HCT116 (cell line): ENCODE results near the gene TRIM69. TPM values are rescaled to one million over a fixed set of nuclear protein-coding genes. Genes with fewer than 3 reads are reported as not detected.

Source experiments
- ATAC-seq: fragments of 200-7000 bp; cut with Tn5 transposase; 2 replicates; pipeline ENCODE4 v1.9.1; 2020; ENCODE audit warnings: mild to moderate bottlenecking, moderate library complexity
- BruUV-seq: library from RNA; stranded (reverse); fragments of 400-500 nt; replicated peaks from 2 replicates; lab custom pipeline; 2021; lab: Mats Ljungman, UMichigan
- CTCF ChIA-PET: fragments of 300-600 bp; sonication (Branson Sonifier 250); formaldehyde crosslinking; loops from one replicate; lab custom pipeline; 2021; ENCODE audit warnings: antibody characterized with exemption; lab: Charles Lee
- POLR2A ChIA-PET: fragments of 300-600, 350-600 bp; sonication (Branson Sonifier 250); formaldehyde crosslinking; loops from one replicate; lab custom pipeline; 2021; ENCODE audit warnings: antibody characterized with exemption; lab: Charles Lee
- RAD21 ChIA-PET, 2 experiments: fragments of 300-600 bp; sonication (Branson Sonifier 250); formaldehyde crosslinking; loops; one replicate each; lab custom pipeline; 2023; ENCODE audit warnings: low total read pairs in 2 of 2; ENCODE audit not compliant: uncharacterized antibody in 2 of 2, unreplicated experiment in 2 of 2, low non-redundant PET in 1 of 2; lab: Charles Lee
- DNase-seq: peaks from one replicate; pipeline ENCODE4 v3.0.0-alpha.2; 2010; ENCODE audit warnings: low read depth, low spot score
- H2AFZ ChIP-seq: fragments of 200-600 bp; shearing (Covaris generic), sonication (generic); 2 replicates; pipeline ENCODE4 v1.6.1; 2017; ENCODE audit warnings: low read depth, mixed run types, mixed read lengths, antibody characterized with exemption, low read length; ENCODE audit not compliant: poor library complexity, severe bottlenecking
- H3K27ac ChIP-seq: 2 replicates; pipeline ENCODE4 v1.5.1; 2012; ENCODE audit warnings: low read depth, low read length
- H3K27me3 ChIP-seq: fragments of 200-600 bp; sonication (generic); 2 replicates; pipeline ENCODE4 v1.6.1; 2016; ENCODE audit warnings: mixed run types, low read length, mixed read lengths; ENCODE audit not compliant: insufficient read depth
- H3K36me3 ChIP-seq, 2 experiments: fragments of 200-500 bp in 1 of 2; fragments of 200-600 bp in 1 of 2; sonication (Bioruptor generic) in 1 of 2; sonication (generic) in 1 of 2; 2 replicates each; pipeline versions ENCODE4 v1.5.1 to v1.6.1; 2014 to 2016; ENCODE audit warnings: low read length in 2 of 2, inconsistent platforms in 1 of 2, mixed read lengths in 1 of 2, mixed run types in 1 of 2; ENCODE audit not compliant: insufficient read depth in 2 of 2, control insufficient read depth in 1 of 2
- H3K4me1 ChIP-seq, 2 experiments: fragments of 200-600 bp in 1 of 2; sonication (generic) in 1 of 2; 2 replicates each; pipeline versions ENCODE4 v1.5.1 to v1.6.1; 2012 to 2017; ENCODE audit warnings: low read length in 2 of 2, inconsistent platforms in 1 of 2, mild to moderate bottlenecking in 1 of 2, mixed read lengths in 1 of 2, mixed run types in 1 of 2, moderate library complexity in 1 of 2; ENCODE audit not compliant: insufficient read depth in 2 of 2, control insufficient read depth in 1 of 2
- H3K4me2 ChIP-seq: fragments of 200-600 bp; sonication (generic); 2 replicates; pipeline ENCODE4 v1.6.1; 2017; ENCODE audit warnings: mixed run types, low read length, mixed read lengths
- H3K4me3 ChIP-seq, 2 experiments: fragments of 200-600 bp in 1 of 2; sonication (generic) in 1 of 2; replicated peaks in 1 of 2; 2 replicates each; pipeline ENCODE4 v1.5.1; 2011 to 2016; ENCODE audit warnings: low read length in 2 of 2, control low read depth in 1 of 2, low read depth in 1 of 2, mild to moderate bottlenecking in 1 of 2, mixed read lengths in 1 of 2, mixed run types in 1 of 2
- H3K79me2 ChIP-seq: fragments of 200-600 bp; sonication (generic); 2 replicates; pipeline ENCODE4 v1.6.1; 2017; ENCODE audit warnings: mild to moderate bottlenecking, mixed run types, low read length, moderate library complexity, mixed read lengths; ENCODE audit not compliant: insufficient read depth
- H3K9ac ChIP-seq: fragments of 200-600 bp; sonication (generic); 2 replicates; pipeline ENCODE4 v1.6.1; 2016; ENCODE audit warnings: low read length, mixed read lengths
- H3K9me2 ChIP-seq: fragments of 200-600 bp; sonication (generic), shearing (Covaris generic); 2 replicates; pipeline ENCODE4 v1.6.1; 2017; ENCODE audit warnings: mixed run types, mild to moderate bottlenecking, moderate library complexity; ENCODE audit not compliant: insufficient read depth
- H3K9me3 ChIP-seq, 2 experiments: fragments of 200-500 bp in 1 of 2; fragments of 200-600 bp in 1 of 2; sonication (Bioruptor generic) in 1 of 2; sonication (generic) in 1 of 2; 2 replicates each; pipeline ENCODE4 v1.6.1; 2014 to 2017; ENCODE audit warnings: low read length in 2 of 2, mixed read lengths in 2 of 2, inconsistent platforms in 1 of 2, low read depth in 1 of 2, mild to moderate bottlenecking in 1 of 2, mixed run types in 1 of 2, moderate library complexity in 1 of 2; ENCODE audit not compliant: control insufficient read depth in 1 of 2, insufficient read depth in 1 of 2
- H4K20me1 ChIP-seq: fragments of 200-600 bp; sonication (generic), shearing (Covaris generic); 2 replicates; pipeline ENCODE4 v1.6.1; 2017; ENCODE audit warnings: mixed run types, mild to moderate bottlenecking, moderate library complexity; ENCODE audit not compliant: insufficient read depth
- CEBPB ChIP-seq: IDR thresholded peaks from 2 replicates; pipeline ENCODE4 v1.6.1; 2012; ENCODE audit warnings: low read depth
- ELF1 ChIP-seq: IDR thresholded peaks from 2 replicates; pipeline ENCODE4 v1.6.1; 2012; ENCODE audit warnings: low read depth, borderline replicate concordance
- EZH2 ChIP-seq: fragments of 200-600 bp; sonication (generic); IDR thresholded peaks from 2 replicates; pipeline ENCODE4 v1.6.1; 2017; ENCODE audit warnings: antibody characterized with exemption, mixed run types
- EZH2phosphoT487 ChIP-seq: fragments of 200-600 bp; IDR thresholded peaks from 2 replicates; pipeline ENCODE4 v1.6.1; 2018; ENCODE audit warnings: antibody characterized with exemption, borderline replicate concordance
- POLR2A ChIP-seq: IDR thresholded peaks from 2 replicates; pipeline ENCODE4 v1.7.0; 2011; ENCODE audit warnings: borderline replicate concordance; ENCODE audit not compliant: insufficient read depth, insufficient read length; ENCODE audit errors: extremely low read depth
- SP1 ChIP-seq: IDR thresholded peaks from 2 replicates; pipeline ENCODE4 v1.6.1; 2012; ENCODE audit warnings: low read depth
- TCF7L2 ChIP-seq: IDR thresholded peaks from 2 replicates; pipeline ENCODE4 v1.7.0; 2011; ENCODE audit warnings: borderline replicate concordance, inconsistent platforms; ENCODE audit not compliant: insufficient read depth, insufficient read length; ENCODE audit errors: extremely low read depth
- intact Hi-C: fragments of 100-400 bp; cut with micrococcal nuclease; formaldehyde crosslinking; loops from 2 replicates; pipeline ENCODE4 v1.10.0; 2022
- total RNA-seq: library from RNA; stranded (reverse); gene quantifications from one replicate; pipeline ENCODE4 v1.2.1, GENCODE V29; 2021; ENCODE audit not compliant: unreplicated experiment
- TF ChIP-seq, protein P1 (sequence below), 3 experiments: fragments of 200-600 bp in 1 of 3; sonication (generic) in 1 of 3; IDR thresholded peaks in 2 of 3; conservative IDR thresholded peaks in 1 of 3; 2 replicates each; pipeline ENCODE4 v1.5.1; 2012 to 2017; ENCODE audit warnings: low read depth in 2 of 3, low read length in 2 of 3, antibody characterized with exemption in 1 of 3, borderline replicate concordance in 1 of 3, control low read depth in 1 of 3, mild to moderate bottlenecking in 1 of 3, mixed read lengths in 1 of 3, mixed run types in 1 of 3, moderate library complexity in 1 of 3; ENCODE audit not compliant: insufficient read depth in 1 of 3

Gene TRIM69
- total RNA-seq, 1 experiment from 2014 or later: 13.0 TPM

DNA sequence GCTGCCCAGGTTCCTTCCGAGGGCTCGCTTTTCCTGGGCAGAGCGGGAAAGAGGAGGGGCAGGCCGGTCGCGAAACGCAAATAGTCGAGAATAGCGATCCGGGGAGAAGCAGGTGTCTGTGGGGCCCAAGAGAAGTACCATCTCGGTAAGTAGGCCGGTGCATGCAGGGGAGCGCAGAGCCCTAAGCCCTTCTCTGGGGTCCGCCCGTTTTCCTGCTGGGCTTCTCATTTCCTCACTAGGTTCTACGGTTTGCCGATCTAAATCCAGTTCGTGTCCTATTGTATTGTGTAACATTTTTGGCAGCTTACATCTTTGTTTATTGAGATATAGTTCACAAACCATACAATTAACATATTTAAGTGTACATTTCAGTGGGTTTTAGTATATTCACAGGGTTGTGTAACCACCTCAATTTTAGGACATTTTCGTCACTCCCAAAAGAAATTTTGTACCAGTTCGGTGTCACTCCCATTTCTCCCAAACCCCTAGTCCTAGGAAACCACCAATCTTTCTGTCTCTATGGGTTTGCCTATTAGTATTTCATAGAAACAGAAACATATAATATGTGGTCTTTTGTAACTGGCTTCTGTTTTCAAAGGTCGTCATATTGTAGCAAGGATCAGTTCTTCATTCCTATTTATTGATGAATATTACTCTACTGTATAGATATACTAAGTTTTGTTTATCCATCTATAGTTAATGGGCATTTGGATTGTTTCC lies 6.8 kb upstream of the TRIM69 start:
- RAD21 ChIA-PET: interaction anchor here (0.7 to 1.3 kb wide), 5 partner anchors 8 to 192 kb away, joined by 3 to 6 read pairs (median 4); partner anchors contain the start of gene SPG11 (in 2 of the 2)
- no peaks in the 10 kb centered on the region for H4K20me1 ChIP-seq
- POLR2A ChIA-PET: interaction anchor here (0.7 to 3.7 kb wide), 5 partner anchors 7 to 66 kb away, joined by 3 to 106 read pairs (median 4); partner anchors contain the start of genes B2M, PATL2, SPG11 and TRIM69
- intact Hi-C loops: no loop called here
- no peaks in the 10 kb centered on the region for H3K9me3 ChIP-seq
- CTCF ChIA-PET: interaction anchor here (1.4 to 3.7 kb wide), 4 partner anchors 9 to 146 kb away, joined by 7 to 31 read pairs (median 26); partner anchors contain the start of gene SPG11
- TF ChIP-seq EZH2phosphoT487 (no peak), TCF7L2 (no peak), SP1 (no peak), CEBPB (no peak), ELF1 (no peak), POLR2A (no peak), EZH2 (no peak)
- TF ChIP-seq, protein P1, sequence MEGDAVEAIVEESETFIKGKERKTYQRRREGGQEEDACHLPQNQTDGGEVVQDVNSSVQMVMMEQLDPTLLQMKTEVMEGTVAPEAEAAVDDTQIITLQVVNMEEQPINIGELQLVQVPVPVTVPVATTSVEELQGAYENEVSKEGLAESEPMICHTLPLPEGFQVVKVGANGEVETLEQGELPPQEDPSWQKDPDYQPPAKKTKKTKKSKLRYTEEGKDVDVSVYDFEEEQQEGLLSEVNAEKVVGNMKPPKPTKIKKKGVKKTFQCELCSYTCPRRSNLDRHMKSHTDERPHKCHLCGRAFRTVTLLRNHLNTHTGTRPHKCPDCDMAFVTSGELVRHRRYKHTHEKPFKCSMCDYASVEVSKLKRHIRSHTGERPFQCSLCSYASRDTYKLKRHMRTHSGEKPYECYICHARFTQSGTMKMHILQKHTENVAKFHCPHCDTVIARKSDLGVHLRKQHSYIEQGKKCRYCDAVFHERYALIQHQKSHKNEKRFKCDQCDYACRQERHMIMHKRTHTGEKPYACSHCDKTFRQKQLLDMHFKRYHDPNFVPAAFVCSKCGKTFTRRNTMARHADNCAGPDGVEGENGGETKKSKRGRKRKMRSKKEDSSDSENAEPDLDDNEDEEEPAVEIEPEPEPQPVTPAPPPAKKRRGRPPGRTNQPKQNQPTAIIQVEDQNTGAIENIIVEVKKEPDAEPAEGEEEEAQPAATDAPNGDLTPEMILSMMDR (IDR thresholded peaks at IDR 0.05 in 2 of 3, conservative IDR thresholded peaks at IDR 0.05 in 1 of 3; ENCODE audit: borderline replicate concordance in 1 of 3, insufficient read depth in 1 of 3, low read depth in 2 of 3, low read length in 2 of 3): no peak
- TSS peak; percentile 56 for BruUV-seq
- peak overlapping the region; percentile 58 to 67 for H3K4me3 ChIP-seq
- H3K9ac ChIP-seq: peak overlapping the region; percentile 72
- ATAC-seq (no peak; the same call in 1 of the 2 replicates), DNase-seq (no peak)
- peak overlapping the region; percentile 93 for H3K27ac ChIP-seq
- H3K4me2 ChIP-seq: peak overlapping the region; percentile 75
- peaks cover 0 to 4% of the 10 kb centered on the region in 2 experiments; a peak in 2 of 4 replicates for H3K36me3 ChIP-seq
- H2AFZ ChIP-seq: no peak overlapping the region
- H3K9me2 ChIP-seq: no peaks in the 10 kb centered on the region
- peaks cover 30 to 34% of the 10 kb centered on the region in 2 experiments for H3K4me1 ChIP-seq
- H3K27me3 ChIP-seq: no peaks in the 10 kb centered on the region
- no peaks in the 10 kb centered on the region for H3K79me2 ChIP-seq
